H1 (cell line): ENCODE data around the gene FLNC.

Experiments used
- BCL11A ChIP-seq, 2 experiments: IDR thresholded peaks; one replicate each; pipeline ENCODE4 v1.6.1; 2011; ENCODE audit warnings: low read depth in 2 of 2, low read length in 2 of 2, mild to moderate bottlenecking in 2 of 2
- CREB1 ChIP-seq: IDR thresholded peaks from 2 replicates; pipeline ENCODE4 v1.6.1; 2012; ENCODE audit warnings: inconsistent platforms
- EZH2 ChIP-seq: fragments of 200-600 bp; sonication (generic); IDR thresholded peaks from 2 replicates; pipeline ENCODE4 v1.7.1; 2012; ENCODE audit warnings: low read depth, mild to moderate bottlenecking, moderate library complexity, low read length, inconsistent platforms; ENCODE audit not compliant: severe bottlenecking
- KDM5A ChIP-seq: fragments of 200-600 bp; IDR thresholded peaks from 2 replicates; pipeline ENCODE4 v1.7.1; 2012; ENCODE audit warnings: mild to moderate bottlenecking, low read length, inconsistent platforms, mixed read lengths
- POLR2A ChIP-seq, 2 experiments: IDR thresholded peaks; 1 replicate in 1 of 2; 2 replicates in 1 of 2; pipeline ENCODE4 v1.6.1; 2011; ENCODE audit warnings: low read depth in 2 of 2, low read length in 2 of 2, mild to moderate bottlenecking in 2 of 2; ENCODE audit errors: control extremely low read depth in 1 of 2
- TEAD4 ChIP-seq: IDR thresholded peaks from 2 replicates; pipeline ENCODE4 v1.6.1; 2012; ENCODE audit warnings: low read depth, low read length, inconsistent platforms, mixed read lengths
- YY1 ChIP-seq: IDR thresholded peaks from 2 replicates; pipeline ENCODE4 v1.6.1; 2011; ENCODE audit warnings: low read depth, mild to moderate bottlenecking, low read length
- TF ChIP-seq, protein P1 (sequence below), 3 experiments: IDR thresholded peaks; 1 replicate in 2 of 3; 2 replicates in 1 of 3; pipeline versions ENCODE4 v1.5.1 to v1.6.1; 2011; ENCODE audit warnings: low read length in 3 of 3, mild to moderate bottlenecking in 3 of 3, inconsistent platforms in 2 of 3, low read depth in 1 of 3, moderate library complexity in 1 of 3; ENCODE audit not compliant: insufficient read depth in 1 of 3; ENCODE audit errors: control extremely low read depth in 1 of 3
- TF ChIP-seq, protein P2 (sequence below): IDR thresholded peaks from 2 replicates; pipeline ENCODE4 v1.6.1; 2011; ENCODE audit warnings: low read length, improper control_type of control experiment

GRCh38 chr7:128836729-128837348, 6.6 kb downstream of the FLNC start:
- TF ChIP-seq TEAD4 (no peak), POLR2A (IDR thresholded peaks at IDR 0.05; ENCODE audit: control extremely low read depth in 1 of 2, low read depth in 2 of 2, low read length in 2 of 2) (no peak), BCL11A (IDR thresholded peaks at IDR 0.05; ENCODE audit: low read depth in 2 of 2, low read length in 2 of 2) (no peak), YY1 (no peak), CREB1 (no peak), EZH2 (no peak), KDM5A (no peak)
- TF ChIP-seq, protein P1, sequence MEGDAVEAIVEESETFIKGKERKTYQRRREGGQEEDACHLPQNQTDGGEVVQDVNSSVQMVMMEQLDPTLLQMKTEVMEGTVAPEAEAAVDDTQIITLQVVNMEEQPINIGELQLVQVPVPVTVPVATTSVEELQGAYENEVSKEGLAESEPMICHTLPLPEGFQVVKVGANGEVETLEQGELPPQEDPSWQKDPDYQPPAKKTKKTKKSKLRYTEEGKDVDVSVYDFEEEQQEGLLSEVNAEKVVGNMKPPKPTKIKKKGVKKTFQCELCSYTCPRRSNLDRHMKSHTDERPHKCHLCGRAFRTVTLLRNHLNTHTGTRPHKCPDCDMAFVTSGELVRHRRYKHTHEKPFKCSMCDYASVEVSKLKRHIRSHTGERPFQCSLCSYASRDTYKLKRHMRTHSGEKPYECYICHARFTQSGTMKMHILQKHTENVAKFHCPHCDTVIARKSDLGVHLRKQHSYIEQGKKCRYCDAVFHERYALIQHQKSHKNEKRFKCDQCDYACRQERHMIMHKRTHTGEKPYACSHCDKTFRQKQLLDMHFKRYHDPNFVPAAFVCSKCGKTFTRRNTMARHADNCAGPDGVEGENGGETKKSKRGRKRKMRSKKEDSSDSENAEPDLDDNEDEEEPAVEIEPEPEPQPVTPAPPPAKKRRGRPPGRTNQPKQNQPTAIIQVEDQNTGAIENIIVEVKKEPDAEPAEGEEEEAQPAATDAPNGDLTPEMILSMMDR (IDR thresholded peaks at IDR 0.05; ENCODE audit: control extremely low read depth in 1 of 3, insufficient read depth in 1 of 3, low read depth in 1 of 3, low read length in 3 of 3): no peak
- TF ChIP-seq, protein P2, sequence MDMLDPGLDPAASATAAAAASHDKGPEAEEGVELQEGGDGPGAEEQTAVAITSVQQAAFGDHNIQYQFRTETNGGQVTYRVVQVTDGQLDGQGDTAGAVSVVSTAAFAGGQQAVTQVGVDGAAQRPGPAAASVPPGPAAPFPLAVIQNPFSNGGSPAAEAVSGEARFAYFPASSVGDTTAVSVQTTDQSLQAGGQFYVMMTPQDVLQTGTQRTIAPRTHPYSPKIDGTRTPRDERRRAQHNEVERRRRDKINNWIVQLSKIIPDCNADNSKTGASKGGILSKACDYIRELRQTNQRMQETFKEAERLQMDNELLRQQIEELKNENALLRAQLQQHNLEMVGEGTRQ: no peak
